Endothelial cell of umbilical vein (primary cell): ENCODE measurements around the gene CTTNBP2. TPM values are rescaled to one million over a fixed set of nuclear protein-coding genes. Genes with fewer than 3 reads are reported as not detected.

Source experiments
- BruUV-seq: library from RNA; stranded (reverse); fragments of 400-500 nt; replicated peaks from 2 replicates; lab custom pipeline; 2021; lab: Mats Ljungman, UMichigan
- CTCF ChIA-PET: fragments of 300-600, 350-600 bp; sonication (Branson Sonifier 250); formaldehyde crosslinking; loops from one replicate; lab custom pipeline; 2021; ENCODE audit warnings: antibody characterized with exemption, inconsistent platforms; lab: Charles Lee
- POLR2A ChIA-PET: fragments of 300-600, 350-600 bp; sonication (Branson Sonifier 250); formaldehyde crosslinking; loops from one replicate; lab custom pipeline; 2021; ENCODE audit warnings: antibody characterized with exemption, inconsistent platforms; lab: Charles Lee
- DNase-seq: peaks from one replicate; pipeline ENCODE4 v3.0.0-alpha.2; 2011; ENCODE audit warnings: low read depth, low spot score
- FAIRE-seq: peaks from 2 replicates; lab custom pipeline; 2011; peaks lifted over from hg19 to GRCh38; lab: Jason Lieb, UNC
- H2AFZ ChIP-seq: 2 replicates; pipeline ENCODE4 v1.6.0; 2012; ENCODE audit warnings: low read depth, low read length, control low read depth, inconsistent platforms
- H3K27ac ChIP-seq: 2 replicates; pipeline ENCODE4 v1.5.1; 2011; ENCODE audit warnings: low read depth, mild to moderate bottlenecking, control low read depth, low read length, moderate library complexity; ENCODE audit not compliant: insufficient read depth
- H3K27me3 ChIP-seq, 2 experiments: 2 replicates each; pipeline versions ENCODE4 v1.6.0 to v1.6.1; 2011; ENCODE audit warnings: low read length in 2 of 2, mixed read lengths in 1 of 2; ENCODE audit not compliant: control insufficient read depth in 2 of 2, insufficient read depth in 2 of 2
- H3K36me3 ChIP-seq, 2 experiments: 2 replicates in 1 of 2; 3 replicates in 1 of 2; pipeline ENCODE4 v1.5.1; 2011; ENCODE audit warnings: low read length in 2 of 2, mild to moderate bottlenecking in 1 of 2, moderate library complexity in 1 of 2; ENCODE audit not compliant: control insufficient read depth in 2 of 2, insufficient read depth in 2 of 2; ENCODE audit errors: extremely low read depth in 1 of 2
- H3K4me1 ChIP-seq: 3 replicates; pipeline ENCODE4 v1.5.1; 2011; ENCODE audit warnings: mild to moderate bottlenecking, low read length; ENCODE audit not compliant: control insufficient read depth, insufficient read depth; ENCODE audit errors: extremely low read depth
- H3K4me2 ChIP-seq: 2 replicates; pipeline ENCODE4 v1.6.1; 2011; ENCODE audit warnings: low read length, control low read depth, mixed read lengths; ENCODE audit not compliant: insufficient read depth
- H3K4me3 ChIP-seq, 3 experiments: fragments of 200-600 bp in 1 of 3; sonication (generic), shearing (Covaris generic) in 1 of 3; replicated peaks in 1 of 3; 2 replicates each; pipeline ENCODE4 v1.5.1; 2011 to 2016; ENCODE audit warnings: control low read depth in 3 of 3, low read length in 3 of 3, mild to moderate bottlenecking in 2 of 3, inconsistent platforms in 1 of 3, low read depth in 1 of 3, moderate library complexity in 1 of 3; ENCODE audit not compliant: insufficient read depth in 1 of 3
- H3K79me2 ChIP-seq: 2 replicates; pipeline ENCODE4 v1.6.0; 2012; ENCODE audit warnings: low read length, inconsistent platforms; ENCODE audit not compliant: control insufficient read depth, insufficient read depth
- H3K9ac ChIP-seq: replicated peaks from 2 replicates; pipeline ENCODE3; 2011; ENCODE audit warnings: low read length, control low read depth; ENCODE audit not compliant: insufficient read depth; ENCODE audit errors: extremely low read depth
- H3K9me1 ChIP-seq: replicated peaks from 3 replicates; pipeline ENCODE4 v1.6.0; 2011; ENCODE audit warnings: mild to moderate bottlenecking, low read length; ENCODE audit not compliant: control insufficient read depth, insufficient read depth; ENCODE audit errors: extremely low read depth
- H3K9me3 ChIP-seq: replicated peaks from 2 replicates; pipeline ENCODE4 v1.5.1; 2012; ENCODE audit warnings: low read length, inconsistent platforms; ENCODE audit not compliant: control insufficient read depth, insufficient read depth
- H4K20me1 ChIP-seq: replicated peaks from 2 replicates; pipeline ENCODE3; 2011; ENCODE audit warnings: mild to moderate bottlenecking, low read length; ENCODE audit not compliant: control insufficient read depth, insufficient read depth; ENCODE audit errors: extremely low read depth
- EZH2 ChIP-seq: IDR thresholded peaks from 2 replicates; pipeline ENCODE4 v1.6.1; 2012; ENCODE audit warnings: borderline replicate concordance, low read depth, mild to moderate bottlenecking, moderate library complexity, low read length, inconsistent platforms; ENCODE audit not compliant: severe bottlenecking
- FOS ChIP-seq: IDR thresholded peaks from 2 replicates; pipeline ENCODE4 v1.6.1; 2011; ENCODE audit warnings: mild to moderate bottlenecking, low read length, moderate library complexity, borderline replicate concordance; ENCODE audit not compliant: insufficient read depth
- GATA2 ChIP-seq: IDR thresholded peaks from 2 replicates; pipeline ENCODE4 v1.7.0; 2011; ENCODE audit warnings: low read depth, mild to moderate bottlenecking, moderate library complexity, mixed read lengths, low read length; ENCODE audit not compliant: insufficient read length, insufficient read depth
- POLR2A ChIP-seq: IDR thresholded peaks from 2 replicates; pipeline ENCODE4 v1.6.1; 2012; ENCODE audit warnings: low read depth, mild to moderate bottlenecking, control low read depth, low read length
- POLR2AphosphoS5 ChIP-seq: IDR thresholded peaks from 2 replicates; pipeline ENCODE4 v1.6.1; 2012; ENCODE audit warnings: low read depth, mild to moderate bottlenecking, control low read depth, low read length, moderate library complexity; ENCODE audit not compliant: insufficient read depth
- dilution Hi-C: fragments of 300-500 bp; cut with MboI; formaldehyde crosslinking; loops from one replicate; pipeline ENCODE4 v1.15.0; 2019; ENCODE audit warnings: low sequenced_read_pairs; ENCODE audit not compliant: extremely low pct_ligation_motif_present
- intact Hi-C: fragments of 100-400 bp; cut with micrococcal nuclease; formaldehyde crosslinking; loops from one replicate; pipeline ENCODE4 v1.10.0; 2022
- polyA plus RNA-seq, 4 experiments: library from polyadenylated mRNA; depleted of rRNA in 3 of 4; stranded (reverse) in 3 of 4; unstranded in 1 of 4; fragments of >200 nt; gene quantifications; 2 replicates each; pipeline versions ENCODE4 v1.2.1 to v1.2.3, GENCODE V29; 2011 to 2012; ENCODE audit warnings: missing spikeins in 1 of 4
- total RNA-seq: library from RNA; stranded (reverse); gene quantifications from 2 replicates; pipeline ENCODE4 v1.2.3, GENCODE V29; 2021
- TF ChIP-seq, protein P1 (sequence below): IDR thresholded peaks from 2 replicates; pipeline ENCODE4 v1.6.1; 2011; ENCODE audit not compliant: insufficient read depth, insufficient read length
- TF ChIP-seq, protein P2 (sequence below), 2 donors: IDR thresholded peaks; 1 replicate in 1 of 2; 2 replicates in 1 of 2; pipeline ENCODE4 v1.5.1; 2011; ENCODE audit warnings: low read length in 2 of 2, mild to moderate bottlenecking in 2 of 2, moderate library complexity in 2 of 2, control low read depth in 1 of 2, inconsistent platforms in 1 of 2, low read depth in 1 of 2; ENCODE audit not compliant: insufficient read depth in 1 of 2; ENCODE audit errors: extremely low read depth in 1 of 2

CTTNBP2 gene
- total and polyA plus RNA-seq, 2 donors (not counting 3 experiments of a cell fraction or from before 2014, with no cell fraction given): 0.08 to 0.35 TPM

DNA sequence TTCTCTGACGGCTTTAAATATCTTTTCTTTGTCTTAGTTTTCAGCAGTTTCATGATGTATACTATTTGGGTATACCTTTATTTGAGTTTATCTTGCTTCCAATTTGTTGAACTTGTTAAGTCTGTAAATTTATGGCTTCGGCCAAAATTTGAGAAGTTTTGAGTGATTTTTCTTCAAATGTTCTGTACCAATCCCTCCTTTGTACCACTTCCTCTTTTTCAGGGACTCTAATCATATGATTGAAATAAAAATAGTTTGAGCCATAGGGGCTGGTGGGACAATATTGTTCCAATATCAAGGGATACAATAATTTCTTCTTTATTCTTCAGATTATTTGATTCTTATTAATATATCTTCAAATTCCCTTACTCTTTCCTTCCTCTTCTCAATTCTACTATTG is 43.1 kb upstream of the CTTNBP2 start:
- no peak overlapping the region for H3K9ac ChIP-seq
- no peak overlapping the region for H2AFZ ChIP-seq
- H3K27me3 ChIP-seq: no peaks in the 10 kb centered on the region
- H3K4me1 ChIP-seq: no peaks in the 10 kb centered on the region
- H3K4me2 ChIP-seq: no peak overlapping the region
- no peak overlapping the region for H3K4me3 ChIP-seq
- TF ChIP-seq POLR2AphosphoS5 (no peak), FOS (no peak), POLR2A (no peak), EZH2 (no peak), GATA2 (no peak)
- TF ChIP-seq, protein P1, sequence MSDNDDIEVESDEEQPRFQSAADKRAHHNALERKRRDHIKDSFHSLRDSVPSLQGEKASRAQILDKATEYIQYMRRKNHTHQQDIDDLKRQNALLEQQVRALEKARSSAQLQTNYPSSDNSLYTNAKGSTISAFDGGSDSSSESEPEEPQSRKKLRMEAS: no peak
- TF ChIP-seq, protein P2, sequence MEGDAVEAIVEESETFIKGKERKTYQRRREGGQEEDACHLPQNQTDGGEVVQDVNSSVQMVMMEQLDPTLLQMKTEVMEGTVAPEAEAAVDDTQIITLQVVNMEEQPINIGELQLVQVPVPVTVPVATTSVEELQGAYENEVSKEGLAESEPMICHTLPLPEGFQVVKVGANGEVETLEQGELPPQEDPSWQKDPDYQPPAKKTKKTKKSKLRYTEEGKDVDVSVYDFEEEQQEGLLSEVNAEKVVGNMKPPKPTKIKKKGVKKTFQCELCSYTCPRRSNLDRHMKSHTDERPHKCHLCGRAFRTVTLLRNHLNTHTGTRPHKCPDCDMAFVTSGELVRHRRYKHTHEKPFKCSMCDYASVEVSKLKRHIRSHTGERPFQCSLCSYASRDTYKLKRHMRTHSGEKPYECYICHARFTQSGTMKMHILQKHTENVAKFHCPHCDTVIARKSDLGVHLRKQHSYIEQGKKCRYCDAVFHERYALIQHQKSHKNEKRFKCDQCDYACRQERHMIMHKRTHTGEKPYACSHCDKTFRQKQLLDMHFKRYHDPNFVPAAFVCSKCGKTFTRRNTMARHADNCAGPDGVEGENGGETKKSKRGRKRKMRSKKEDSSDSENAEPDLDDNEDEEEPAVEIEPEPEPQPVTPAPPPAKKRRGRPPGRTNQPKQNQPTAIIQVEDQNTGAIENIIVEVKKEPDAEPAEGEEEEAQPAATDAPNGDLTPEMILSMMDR (IDR thresholded peaks at IDR 0.05; ENCODE audit: extremely low read depth in 1 of 2, insufficient read depth in 1 of 2, low read depth in 1 of 2, low read length in 2 of 2): no peak
- CTCF ChIA-PET: no interaction called here
- POLR2A ChIA-PET: no interaction called here
- dilution Hi-C loops: no loop called here
- FAIRE-seq (no peak), DNase-seq (no peak)
- H3K36me3 ChIP-seq: no peaks in the 10 kb centered on the region
- H3K27ac ChIP-seq: no peak overlapping the region
- no peaks in the 10 kb centered on the region for H3K9me3 ChIP-seq
- no peaks in the 10 kb centered on the region for H4K20me1 ChIP-seq
- no peaks in the 10 kb centered on the region for H3K9me1 ChIP-seq
- BruUV-seq: no TSS peak
- H3K79me2 ChIP-seq: no peaks in the 10 kb centered on the region
- intact Hi-C loops: no loop called here
